Astrocyte (in vitro differentiated cells and primary cell): ENCODE data around the gene DYNLT2B. TPM values are rescaled to one million over a fixed set of nuclear protein-coding genes. Genes with fewer than 3 reads are reported as not detected.

Experiments used
- DNase-seq: peaks from one replicate; pipeline ENCODE4 v3.0.0-alpha.2; 2010; ENCODE audit warnings: low read depth
- FAIRE-seq: peaks from 2 replicates; lab custom pipeline; 2011; peaks lifted over from hg19 to GRCh38; lab: Jason Lieb, UNC
- H2AFZ ChIP-seq: 2 replicates; pipeline ENCODE4 v1.6.0; 2012; ENCODE audit warnings: low read depth, low read length, inconsistent platforms
- H3K27ac ChIP-seq: 2 replicates; pipeline ENCODE4 v1.5.1; 2011; ENCODE audit warnings: low read depth, low read length, inconsistent platforms
- H3K27me3 ChIP-seq: 2 replicates; pipeline ENCODE4 v1.6.0; 2011; ENCODE audit warnings: low read length, inconsistent platforms; ENCODE audit not compliant: insufficient read depth
- H3K36me3 ChIP-seq: 2 replicates; pipeline ENCODE4 v1.5.1; 2011; ENCODE audit warnings: low read length, inconsistent platforms; ENCODE audit not compliant: insufficient read depth
- H3K4me1 ChIP-seq: 2 replicates; pipeline ENCODE4 v1.5.1; 2011; ENCODE audit warnings: low read length, inconsistent platforms; ENCODE audit not compliant: insufficient read depth
- H3K4me2 ChIP-seq: 2 replicates; pipeline ENCODE4 v1.6.0; 2012; ENCODE audit warnings: low read length, inconsistent platforms
- H3K4me3 ChIP-seq: 2 replicates; pipeline ENCODE4 v1.5.1; 2011; ENCODE audit warnings: low read depth, mild to moderate bottlenecking, low read length, inconsistent platforms; ENCODE audit not compliant: insufficient read depth
- H3K79me2 ChIP-seq: 2 replicates; pipeline ENCODE4 v1.6.0; 2012; ENCODE audit warnings: mild to moderate bottlenecking, low read length, inconsistent platforms; ENCODE audit not compliant: insufficient read depth
- H3K9ac ChIP-seq: 2 replicates; pipeline ENCODE4 v1.6.0; 2012; ENCODE audit warnings: mild to moderate bottlenecking, low read length, inconsistent platforms
- H3K9me3 ChIP-seq: 2 replicates; pipeline ENCODE4 v1.5.1; 2012; ENCODE audit warnings: low read depth, mild to moderate bottlenecking, low read length, inconsistent platforms; ENCODE audit not compliant: insufficient read depth
- H4K20me1 ChIP-seq: 2 replicates; pipeline ENCODE4 v1.6.0; 2012; ENCODE audit warnings: low read length, inconsistent platforms; ENCODE audit not compliant: insufficient read depth
- H3K27ac Mint-ChIP-seq: one replicate; pipeline ENCODE4 v1.8.0; 2021; ENCODE audit warnings: mild to moderate bottlenecking, mixed read lengths; ENCODE audit not compliant: unreplicated experiment
- H3K27me3 Mint-ChIP-seq: one replicate; pipeline ENCODE4 v1.8.0; 2021; ENCODE audit warnings: low read depth, mixed read lengths; ENCODE audit not compliant: unreplicated experiment
- H3K36me3 Mint-ChIP-seq: one replicate; pipeline ENCODE4 v1.8.0; 2021; ENCODE audit warnings: low read depth, mixed read lengths; ENCODE audit not compliant: unreplicated experiment
- H3K4me1 Mint-ChIP-seq: one replicate; pipeline ENCODE4 v1.8.0; 2021; ENCODE audit warnings: low read depth, mixed read lengths; ENCODE audit not compliant: unreplicated experiment
- H3K4me3 Mint-ChIP-seq: one replicate; pipeline ENCODE4 v1.8.0; 2021; ENCODE audit warnings: mild to moderate bottlenecking, moderate library complexity, mixed read lengths; ENCODE audit not compliant: unreplicated experiment
- H3K9me3 Mint-ChIP-seq: one replicate; pipeline ENCODE4 v1.8.0; 2021; ENCODE audit warnings: mild to moderate bottlenecking, mixed read lengths; ENCODE audit not compliant: unreplicated experiment
- CTCF ChIP-seq: IDR thresholded peaks from 2 replicates; pipeline ENCODE4 v1.5.1; 2011; ENCODE audit warnings: low read depth, mild to moderate bottlenecking, inconsistent platforms, low read length, moderate library complexity; ENCODE audit not compliant: insufficient read depth
- EZH2 ChIP-seq: IDR thresholded peaks from 2 replicates; pipeline ENCODE4 v1.6.1; 2012; ENCODE audit warnings: mild to moderate bottlenecking, low read length, inconsistent platforms; ENCODE audit not compliant: insufficient read depth
- total RNA-seq: library from RNA; stranded (reverse); gene quantifications from 2 replicates; pipeline ENCODE4 v1.2.1, GENCODE V29; 2021

The DYNLT2B gene
- total RNA-seq, 1 donor from 2014 or later: 10.9 TPM

- Histone ChIP-seq H3K36me3 (peaks cover 29% of the 10 kb centered on the region), H3K4me2 (no peak overlapping the region), H3K9ac (no peak overlapping the region), H3K27me3 (no peaks in the 10 kb centered on the region), H3K9me3 (no peaks in the 10 kb centered on the region), H3K4me1 (no peaks in the 10 kb centered on the region), H3K27ac (no peak overlapping the region), H4K20me1 (peaks cover 10% of the 10 kb centered on the region), H3K4me3 (no peak overlapping the region), H2AFZ (no peak overlapping the region), H3K79me2 (no peaks in the 10 kb centered on the region)
- FAIRE-seq: no peak
- Mint-ChIP-seq H3K4me3 (no peak overlapping the region), H3K36me3 (peaks cover 24% of the 10 kb centered on the region), H3K27ac (no peak overlapping the region), H3K27me3 (no peaks in the 10 kb centered on the region), H3K9me3 (no peaks in the 10 kb centered on the region), H3K4me1 (no peaks in the 10 kb centered on the region)
- no peak for TF ChIP-seq EZH2
- TF ChIP-seq CTCF: no peak
- no peak for DNase-seq
Measured at GRCh38 chr3:196354132-196354531, 36.1 kb upstream of the DYNLT2B start.

DNA sequence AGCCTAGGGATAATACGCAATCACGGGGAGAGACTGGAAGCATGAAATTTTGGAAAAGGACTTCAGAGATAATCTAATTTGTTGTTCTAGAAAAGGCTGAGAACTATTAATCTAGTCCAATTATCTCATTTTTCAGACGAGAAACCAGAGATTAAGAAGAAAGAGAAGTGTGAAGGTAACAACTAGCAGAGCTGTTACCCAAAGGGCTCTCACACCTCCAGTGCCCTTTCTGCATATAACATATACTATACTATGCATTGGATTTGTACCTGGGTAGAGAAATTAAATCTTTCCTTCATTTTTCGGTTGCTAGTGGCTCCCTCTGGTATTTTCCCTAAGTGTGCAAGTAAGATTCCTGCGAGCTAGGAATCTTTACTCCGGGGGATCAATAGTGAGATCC, 33.5 kb upstream of the DYNLT2B start:
- Histone ChIP-seq H3K4me2 (no peak overlapping the region), H3K36me3 (peaks cover 19% of the 10 kb centered on the region), H4K20me1 (no peaks in the 10 kb centered on the region), H3K9ac (no peak overlapping the region), H2AFZ (no peak overlapping the region), H3K4me1 (no peaks in the 10 kb centered on the region), H3K27ac (no peak overlapping the region), H3K4me3 (no peak overlapping the region), H3K79me2 (no peaks in the 10 kb centered on the region), H3K9me3 (no peaks in the 10 kb centered on the region), H3K27me3 (no peaks in the 10 kb centered on the region)
- no peak overlapping the region for H3K4me3 Mint-ChIP-seq
- H3K4me1 Mint-ChIP-seq: no peaks in the 10 kb centered on the region
- TF ChIP-seq CTCF (no peak), EZH2 (no peak)
- peaks cover 30% of the 10 kb centered on the region for H3K36me3 Mint-ChIP-seq
- no peaks in the 10 kb centered on the region for H3K9me3 Mint-ChIP-seq
- no peak for DNase-seq
- H3K27ac Mint-ChIP-seq: no peak overlapping the region
- FAIRE-seq: no peak
- H3K27me3 Mint-ChIP-seq: no peaks in the 10 kb centered on the region

DNA sequence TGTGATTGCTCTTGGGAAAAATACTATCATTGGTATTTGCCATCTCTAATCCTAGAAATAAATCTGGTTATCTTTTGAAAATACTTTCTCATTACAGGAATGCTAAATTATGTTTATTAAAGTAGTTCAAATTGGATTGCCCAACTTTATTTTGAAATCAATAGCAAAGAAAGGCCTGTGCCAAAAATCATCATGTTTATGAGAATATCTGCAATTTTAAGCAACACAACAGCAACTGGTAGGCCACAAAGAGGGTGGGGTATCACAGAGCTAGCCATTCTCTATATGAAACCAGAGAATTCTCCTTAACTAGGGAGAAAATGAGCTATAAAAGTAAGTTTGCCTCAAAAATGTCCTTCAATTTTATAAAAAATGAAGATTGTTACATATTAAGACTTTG, 32.0 kb upstream of the DYNLT2B start:
- Mint-ChIP-seq H3K27me3 (no peaks in the 10 kb centered on the region), H3K4me3 (no peak overlapping the region), H3K9me3 (no peaks in the 10 kb centered on the region), H3K4me1 (no peaks in the 10 kb centered on the region), H3K36me3 (peaks cover 26% of the 10 kb centered on the region), H3K27ac (no peak overlapping the region)
- Histone ChIP-seq H3K9ac (no peak overlapping the region), H3K79me2 (no peaks in the 10 kb centered on the region), H3K9me3 (no peaks in the 10 kb centered on the region), H3K4me2 (no peak overlapping the region), H3K27ac (no peak overlapping the region), H2AFZ (no peak overlapping the region), H4K20me1 (no peaks in the 10 kb centered on the region), H3K4me3 (no peak overlapping the region), H3K36me3 (peaks cover 7% of the 10 kb centered on the region), H3K4me1 (no peaks in the 10 kb centered on the region), H3K27me3 (no peaks in the 10 kb centered on the region)
- no peak for TF ChIP-seq CTCF
- TF ChIP-seq EZH2: no peak
- no peak for DNase-seq
- no peak for FAIRE-seq
